ENCODE results near the gene QSER1.
A peak's percentile ranks its signal among the peaks of the same experiment; 100 is the strongest.
"Not testable (repeated sequence)": the region's sequence is repeated elsewhere in the genome, so short reads cannot be mapped to it uniquely, and the experiment has no call there.

Gene QSER1

GRCh38 chr11:32932196-32932595 lies 39.6 kb downstream of the QSER1 start:
- no peak for DNase-seq (ENCODE audit: low read depth in 2 of 2)

GRCh38 chr11:32935462-32936029 lies 42.9 kb downstream of the QSER1 start:
- DNase-seq (ENCODE audit: low read depth in 2 of 2), result no peak

- not testable (repeated sequence) for DNase-seq (ENCODE audit: low read depth in 2 of 2)
Measured at GRCh38 chr11:32936178-32936577, 43.6 kb downstream of the QSER1 start.

GRCh38 chr11:32937283-32937682 lies 44.7 kb downstream of the QSER1 start:
- DNase-seq (ENCODE audit: low read depth in 2 of 2), result not testable (repeated sequence)

- DNase-seq (ENCODE audit: low read depth in 2 of 2), result no peak
Measured at GRCh38 chr11:32939046-32939445, 46.4 kb downstream of the QSER1 start.

- no peak for DNase-seq (ENCODE audit: low read depth in 2 of 2)
Measured at GRCh38 chr11:32939866-32940265, 47.3 kb downstream of the QSER1 start.

GRCh38 chr11:32940865-32941264 lies 48.3 kb downstream of the QSER1 start:
- no peak for DNase-seq (ENCODE audit: low read depth in 2 of 2)

- no peak for DNase-seq (ENCODE audit: low read depth in 2 of 2)
Measured at GRCh38 chr11:32947978-32948377, 55.4 kb downstream of the QSER1 start.

GRCh38 chr11:32949739-32950138 lies 57.1 kb downstream of the QSER1 start:
- no peak for DNase-seq (ENCODE audit: low read depth in 2 of 2)

GRCh38 chr11:32952421-32952820 lies 59.8 kb downstream of the QSER1 start:
- DNase-seq (ENCODE audit: low read depth in 2 of 2), result no peak

- no peak for DNase-seq (ENCODE audit: low read depth in 2 of 2)
Measured at GRCh38 chr11:32953700-32954099, 61.1 kb downstream of the QSER1 start.

- DNase-seq (ENCODE audit: low read depth in 2 of 2), result peak; percentile 27 to 28
Measured at GRCh38 chr11:32960553-32961164, 68.0 kb downstream of the QSER1 start.

GRCh38 chr11:32962016-32962415 lies 69.4 kb downstream of the QSER1 start:
- no peak for DNase-seq (ENCODE audit: low read depth in 2 of 2)

- no peak for DNase-seq (ENCODE audit: low read depth in 2 of 2)
Measured at GRCh38 chr11:32963721-32964120, 71.1 kb downstream of the QSER1 start.

GRCh38 chr11:32968541-32968940 lies 75.9 kb downstream of the QSER1 start:
- no peak for DNase-seq (ENCODE audit: low read depth in 2 of 2)

GRCh38 chr11:32972233-32972632 lies 79.6 kb downstream of the QSER1 start:
- not testable (repeated sequence) for DNase-seq (ENCODE audit: low read depth in 2 of 2)

- no peak for DNase-seq (ENCODE audit: low read depth in 2 of 2)
Measured at GRCh38 chr11:32972781-32973180, 80.2 kb downstream of the QSER1 start.

GRCh38 chr11:32982626-32983025 lies 90.0 kb downstream of the QSER1 start:
- no peak for DNase-seq (ENCODE audit: low read depth in 2 of 2)

- DNase-seq (ENCODE audit: low read depth in 2 of 2), result no peak
Measured at GRCh38 chr11:32983506-32983905, 90.9 kb downstream of the QSER1 start.

GRCh38 chr11:32985600-32985999 lies 93.0 kb downstream of the QSER1 start:
- no peak for DNase-seq (ENCODE audit: low read depth in 2 of 2)

GRCh38 chr11:32987851-32988250 lies 95.2 kb downstream of the QSER1 start:
- no peak for DNase-seq (ENCODE audit: low read depth in 2 of 2)

GRCh38 chr11:32990481-32990880 lies 97.9 kb downstream of the QSER1 start:
- no peak for DNase-seq (ENCODE audit: low read depth in 2 of 2)

GRCh38 chr11:32991427-32991826 lies 98.8 kb downstream of the QSER1 start:
- DNase-seq (ENCODE audit: low read depth in 2 of 2), result no peak

- no peak for DNase-seq (ENCODE audit: low read depth in 2 of 2)
Measured at GRCh38 chr11:32991898-32992297, 99.3 kb downstream of the QSER1 start.

Data from fibroblast of skin of left quadriceps (primary cell).